Small intestine (tissue), 7 donors: ENCODE data around the gene CLASP1. TPM values are rescaled to one million over a fixed set of nuclear protein-coding genes. Genes with fewer than 3 reads are reported as not detected.
"Not testable (repeated sequence)": the region's sequence is repeated elsewhere in the genome, so short reads cannot be mapped to it uniquely, and the experiment has no call there.

ENCODE experiments used
- DNase-seq, 2 donors: peaks; one replicate each; pipeline versions ENCODE4 v3.0.0 to v3.0.0-alpha.2; 2013
- FAIRE-seq: peaks from 2 replicates; lab custom pipeline; 2012; peaks lifted over from hg19 to GRCh38; lab: Jason Lieb, UNC
- H3K27ac ChIP-seq, 3 donors: one replicate each; pipeline ENCODE4 v1.5.1; 2013; ENCODE audit warnings: low read length in 2 of 3, mild to moderate bottlenecking in 2 of 3, control low read depth in 1 of 3, inconsistent platforms in 1 of 3, low read depth in 1 of 3, moderate library complexity in 1 of 3
- H3K27me3 ChIP-seq, 3 donors: one replicate each; pipeline ENCODE4 v1.6.1; 2013; ENCODE audit warnings: low read length in 3 of 3, inconsistent platforms in 1 of 3; ENCODE audit not compliant: control insufficient read depth in 3 of 3, insufficient read depth in 3 of 3
- H3K36me3 ChIP-seq, 3 donors: one replicate each; pipeline ENCODE4 v1.6.1; 2013; ENCODE audit warnings: low read length in 3 of 3, inconsistent platforms in 1 of 3, low read depth in 1 of 3, mild to moderate bottlenecking in 1 of 3, moderate library complexity in 1 of 3; ENCODE audit not compliant: control insufficient read depth in 3 of 3, insufficient read depth in 2 of 3
- H3K4me1 ChIP-seq, 3 donors: one replicate each; pipeline ENCODE4 v1.6.1; 2013; ENCODE audit warnings: low read length in 2 of 3, inconsistent platforms in 1 of 3, low read depth in 1 of 3, mild to moderate bottlenecking in 1 of 3, moderate library complexity in 1 of 3; ENCODE audit not compliant: control insufficient read depth in 3 of 3, insufficient read depth in 2 of 3
- H3K4me3 ChIP-seq, 3 donors: one replicate each; pipeline ENCODE4 v1.5.1; 2013; ENCODE audit warnings: low read length in 3 of 3, control low read depth in 1 of 3, inconsistent platforms in 1 of 3, low read depth in 1 of 3, mild to moderate bottlenecking in 1 of 3, moderate library complexity in 1 of 3
- H3K9me3 ChIP-seq, 2 donors: one replicate each; pipeline ENCODE4 v1.6.1; 2013; ENCODE audit warnings: low read depth in 1 of 2, low read length in 1 of 2; ENCODE audit not compliant: control insufficient read depth in 2 of 2, insufficient read depth in 1 of 2
- WGBS, 3 donors: extraction: QIAGEN DNeasy Blood & Tissue Kit; methylation state at CpG; one replicate each; pipeline ENCODE4 v1.1.7; 2013; 5-methylcytosine and 5-hydroxymethylcytosine counted together
- polyA plus RNA-seq, 4 donors: library from polyadenylated mRNA; stranded (reverse) in 3 of 4; unstranded in 1 of 4; fragments of 200-250 nt in 3 of 4; fragments of 120-200 nt in 1 of 4; gene quantifications; one replicate each; pipeline versions ENCODE4 v1.2.1 to v1.2.3, GENCODE V29; 2013
- donor health status: healthy with polysubstance abuse.
- donor health status: control.
- donor health status: control.
- donor health status: Bipolar disorder and iron deficiency.
- donor health status: healthy.

Gene CLASP1
- polyA plus RNA-seq, 4 donors = 3.5 to 24.1 (median 8.6) TPM

DNA sequence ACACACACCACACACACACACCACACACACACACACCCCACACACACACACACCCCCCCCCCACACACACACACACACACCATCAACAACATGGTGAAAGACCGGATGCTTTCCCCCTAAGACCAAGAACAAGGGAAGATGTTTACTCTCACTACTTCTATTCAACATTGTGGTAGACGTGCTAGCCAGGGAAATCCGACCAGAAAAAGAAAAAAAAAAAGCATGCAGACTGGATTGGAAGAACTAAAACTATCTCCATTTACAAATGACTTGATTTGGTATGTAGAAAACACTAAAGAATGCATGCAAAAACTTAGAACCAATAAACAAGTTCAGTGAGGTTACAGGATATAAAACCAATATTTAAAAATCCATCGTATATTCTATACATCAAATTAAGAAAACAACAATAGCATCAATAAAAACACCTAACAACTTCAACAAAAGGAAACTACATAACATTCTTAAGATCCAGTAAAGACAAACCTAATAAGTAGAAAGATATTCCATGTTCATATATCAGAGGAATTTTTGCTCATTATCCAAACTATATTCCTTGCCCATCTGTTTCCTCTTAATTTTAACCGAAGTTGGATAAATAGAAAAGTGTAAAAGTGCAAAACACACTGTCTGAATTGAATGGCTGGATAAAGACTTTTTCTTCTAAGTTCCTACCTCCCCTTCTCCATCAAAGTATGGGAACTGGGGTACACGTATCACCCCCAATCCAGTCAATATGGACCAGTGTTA is 170.1 kb downstream of the CLASP1 start:
- peaks cover 0 to 13% (median 0%) of the 10 kb centered on the region in 3 donors for H3K4me1 ChIP-seq
- no peaks in the 10 kb centered on the region for H3K27me3 ChIP-seq
- peaks cover 0 to 7% (median 5%) of the 10 kb centered on the region in 3 donors for H3K36me3 ChIP-seq
- 70 to 79% (median 79%) methylated on average over 6 of the region's 6 CpGs for WGBS, 3 donors
- no peak overlapping the region for H3K4me3 ChIP-seq
- DNase-seq = no peak
- FAIRE-seq = no peak
- H3K27ac ChIP-seq = no peak overlapping the region
- H3K9me3 ChIP-seq = no peaks in the 10 kb centered on the region

DNA sequence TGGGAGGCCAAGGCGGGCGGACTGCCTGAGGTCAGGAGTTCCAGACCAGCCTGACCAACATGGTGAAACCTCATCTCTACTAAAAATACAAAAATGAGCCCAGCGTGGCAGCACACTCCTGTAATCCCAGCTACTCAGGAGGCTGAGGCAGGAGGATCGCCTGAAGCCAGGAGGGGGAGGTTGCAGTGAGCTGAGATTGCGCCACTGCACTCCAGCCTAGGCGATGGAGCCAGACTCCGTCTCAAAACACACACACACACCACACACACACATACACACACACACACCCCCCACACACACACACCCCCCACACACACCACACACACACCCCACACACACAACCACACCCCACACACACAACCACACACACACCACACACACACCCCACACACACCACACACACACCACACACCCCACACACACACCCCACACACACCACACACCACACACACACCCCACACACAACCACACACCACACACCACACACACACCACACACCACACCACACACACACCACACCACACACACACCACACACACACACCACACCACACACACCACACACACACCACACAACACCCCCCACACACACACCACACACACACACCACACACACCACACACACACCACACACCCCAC is 170.8 kb downstream of the CLASP1 start:
- FAIRE-seq, DNase-seq, H3K9me3 ChIP-seq, H3K36me3 ChIP-seq, H3K27me3 ChIP-seq, H3K4me3 ChIP-seq, H3K27ac ChIP-seq: not testable (repeated sequence)
- peaks cover 0 to 13% (median 0%) of the 10 kb centered on the region in 3 donors for H3K4me1 ChIP-seq
- 92 to 100% (median 95%) methylated on average over 7 of the region's 7 CpGs for WGBS, 3 donors

DNA sequence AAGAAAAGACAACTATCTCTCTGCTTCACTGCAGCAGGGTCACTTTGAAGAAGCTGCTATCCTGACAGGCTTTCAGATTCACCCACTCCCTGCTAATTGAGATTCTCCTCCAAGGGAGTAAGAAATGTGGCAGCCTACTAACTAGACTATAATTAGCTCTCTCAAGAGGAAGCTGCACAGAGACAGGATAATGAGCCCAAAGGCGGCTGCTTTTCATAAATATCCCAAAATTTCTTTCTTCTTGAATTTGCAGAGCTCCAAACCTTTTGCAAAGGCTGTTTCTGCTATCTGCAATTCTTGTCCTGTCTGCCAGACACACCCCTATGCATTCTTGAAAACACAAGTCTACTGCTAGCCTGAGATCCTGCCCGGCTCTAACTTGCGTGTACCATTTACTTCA is 172.6 kb downstream of the CLASP1 start:
- WGBS, 3 donors = 83 to 91% (median 83%) methylated on average over 3 of the region's 3 CpGs
- DNase-seq (no peak), FAIRE-seq (no peak)
- no peak overlapping the region for H3K27ac ChIP-seq
- no peaks in the 10 kb centered on the region for H3K27me3 ChIP-seq
- peaks cover 0 to 13% (median 0%) of the 10 kb centered on the region in 3 donors for H3K4me1 ChIP-seq
- no peaks in the 10 kb centered on the region for H3K9me3 ChIP-seq
- no peak overlapping the region for H3K4me3 ChIP-seq
- H3K36me3 ChIP-seq = peaks cover 0 to 4% (median 0%) of the 10 kb centered on the region in 3 donors

GRCh38 chr2:121475811-121476571 is 173.3 kb downstream of the CLASP1 start:
- FAIRE-seq (no peak), DNase-seq (no peak)
- Histone ChIP-seq H3K36me3 (peaks cover 0 to 2% (median 1%) of the 10 kb centered on the region in 3 donors), H3K4me3 (no peak overlapping the region), H3K27me3 (no peaks in the 10 kb centered on the region), H3K4me1 (peaks cover 0 to 13% (median 0%) of the 10 kb centered on the region in 3 donors), H3K9me3 (no peaks in the 10 kb centered on the region), H3K27ac (no peak overlapping the region)
- 79 to 84% (median 81%) methylated on average over 4 of the region's 4 CpGs for WGBS, 3 donors

GRCh38 chr2:121473512-121473911 is 175.8 kb downstream of the CLASP1 start:
- DNase-seq (no peak), FAIRE-seq (no peak)
- Histone ChIP-seq H3K4me1 (no peaks in the 10 kb centered on the region), H3K36me3 (peaks cover 5 to 15% (median 13%) of the 10 kb centered on the region in 3 donors), H3K4me3 (no peak overlapping the region), H3K27me3 (no peaks in the 10 kb centered on the region), H3K27ac (no peak overlapping the region), H3K9me3 (no peaks in the 10 kb centered on the region)
- WGBS, 3 donors = 80 to 93% (median 86%) methylated on average over 2 of the region's 2 CpGs

DNA sequence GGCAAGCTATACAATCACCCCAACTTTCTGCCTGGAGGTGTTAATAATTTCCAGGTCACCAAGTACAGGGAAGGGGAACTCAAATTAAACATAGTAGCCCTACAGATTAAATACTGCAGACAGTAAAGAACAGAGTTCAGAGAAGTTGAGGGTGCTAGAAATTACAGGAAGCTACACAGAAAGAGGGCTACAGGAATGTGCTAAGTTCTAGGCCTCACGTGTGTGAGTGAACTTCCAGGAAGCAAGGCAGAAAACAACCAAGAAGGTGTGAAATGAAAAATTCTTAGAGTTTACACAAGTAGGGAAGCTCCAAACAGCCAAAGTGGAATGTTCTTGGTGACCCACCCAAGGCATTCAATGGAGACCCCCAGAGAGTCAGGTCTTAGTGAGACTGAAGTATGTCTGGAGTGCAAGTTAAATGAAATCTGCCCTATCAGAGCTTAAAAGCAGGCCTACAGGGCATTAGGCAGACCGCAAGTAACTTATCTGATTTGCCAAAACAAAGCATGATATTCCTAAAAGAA is 176.7 kb downstream of the CLASP1 start:
- 80 to 96% (median 83%) methylated on average over 2 of the region's 2 CpGs for WGBS, 3 donors
- Histone ChIP-seq H3K27me3 (no peaks in the 10 kb centered on the region), H3K4me3 (no peak overlapping the region), H3K4me1 (no peaks in the 10 kb centered on the region), H3K27ac (no peak overlapping the region), H3K36me3 (peaks cover 5 to 15% (median 15%) of the 10 kb centered on the region in 3 donors), H3K9me3 (no peaks in the 10 kb centered on the region)
- no peak for DNase-seq
- FAIRE-seq = no peak

DNA sequence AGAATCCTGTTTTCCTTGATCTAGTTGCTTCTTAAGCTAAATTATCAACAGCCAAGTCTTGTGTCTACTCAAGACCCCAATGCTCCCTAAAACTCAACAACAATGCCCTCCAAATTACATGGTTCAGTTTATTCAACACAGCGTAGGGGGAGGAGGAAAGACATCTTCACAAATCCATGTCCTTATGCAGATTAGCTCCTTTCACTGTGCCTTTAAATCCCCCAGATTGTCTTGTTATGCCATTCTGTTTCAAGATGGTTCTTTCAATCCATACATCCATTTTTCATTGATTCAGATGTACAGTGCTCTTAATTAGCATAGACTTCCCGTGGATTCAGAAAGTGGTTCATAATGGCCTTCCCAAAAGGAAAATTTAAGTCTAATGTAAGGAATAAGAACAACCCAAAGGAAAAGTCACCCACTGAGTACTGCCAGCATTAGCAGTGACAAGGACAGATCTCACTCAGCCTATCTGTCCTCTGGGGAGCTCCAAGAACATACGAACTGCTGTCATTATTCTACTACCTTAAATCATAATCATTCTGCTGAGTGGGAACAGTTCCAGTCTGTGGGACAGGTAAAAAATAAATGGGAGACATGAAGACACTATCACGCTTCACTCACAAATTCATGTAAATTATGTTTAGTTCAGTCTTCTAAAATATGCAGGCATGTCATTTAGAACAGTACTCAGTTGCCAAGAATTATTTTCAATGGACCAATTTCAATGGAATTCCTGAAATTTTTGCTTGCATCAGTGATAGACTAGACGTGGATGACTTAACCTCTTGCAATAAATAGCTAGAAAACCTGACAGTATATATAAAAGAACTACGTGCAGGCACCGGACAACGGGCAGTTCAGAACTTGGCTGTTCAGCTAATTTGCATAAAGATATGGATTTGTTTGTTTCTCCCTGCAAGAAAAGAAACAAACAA is 177.5 kb downstream of the CLASP1 start:
- H3K27me3 ChIP-seq = no peaks in the 10 kb centered on the region
- no peak overlapping the region for H3K4me3 ChIP-seq
- DNase-seq (no peak), FAIRE-seq (no peak)
- H3K9me3 ChIP-seq = no peaks in the 10 kb centered on the region
- H3K4me1 ChIP-seq = no peaks in the 10 kb centered on the region
- 87 to 91% (median 90%) methylated on average over 8 of the region's 8 CpGs for WGBS, 3 donors
- no peak overlapping the region for H3K27ac ChIP-seq
- peaks cover 5 to 19% (median 15%) of the 10 kb centered on the region in 3 donors for H3K36me3 ChIP-seq
